ENCODE results near the gene NCAM1. TPM values are rescaled to one million over a fixed set of nuclear protein-coding genes. Genes with fewer than 3 reads are reported as not detected.

NCAM1 gene
- polyA plus RNA-seq, 2 of the 4 experiments (the other 2 are of a cell fraction): 0.01 to 0.12 TPM

DNA sequence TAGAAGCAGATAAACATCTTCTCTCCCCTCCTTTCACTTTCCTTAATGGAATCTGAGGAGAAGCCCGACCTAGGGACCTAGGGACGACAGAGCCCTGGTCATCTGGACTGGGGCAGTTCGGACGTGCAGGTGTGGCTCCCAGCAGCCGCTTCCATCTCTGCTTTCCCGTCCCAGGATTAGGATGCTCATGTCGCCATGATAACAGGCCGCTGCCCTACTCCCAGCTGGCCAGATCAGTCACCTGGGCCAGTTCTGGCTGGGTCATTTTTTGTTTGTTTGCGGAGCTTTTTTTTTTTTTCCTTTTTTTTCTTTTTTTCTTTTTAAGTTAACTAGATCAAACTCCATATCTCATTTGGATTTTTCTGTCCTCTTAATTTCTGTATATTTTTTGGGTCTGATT, 186.9 kb downstream of the NCAM1 start (continued):
- TF ChIP-seq GATA3 (IDR thresholded peaks at IDR 0.05; ENCODE audit: borderline replicate concordance) (no peak), JUN (IDR thresholded peaks at IDR 0.05) (no peak), ZNF302 (CRISPR knock-in tag; IDR thresholded peaks at IDR 0.05) (no peak), FOSB (CRISPR knock-in tag; IDR thresholded peaks at IDR 0.05) (no peak)

DNA sequence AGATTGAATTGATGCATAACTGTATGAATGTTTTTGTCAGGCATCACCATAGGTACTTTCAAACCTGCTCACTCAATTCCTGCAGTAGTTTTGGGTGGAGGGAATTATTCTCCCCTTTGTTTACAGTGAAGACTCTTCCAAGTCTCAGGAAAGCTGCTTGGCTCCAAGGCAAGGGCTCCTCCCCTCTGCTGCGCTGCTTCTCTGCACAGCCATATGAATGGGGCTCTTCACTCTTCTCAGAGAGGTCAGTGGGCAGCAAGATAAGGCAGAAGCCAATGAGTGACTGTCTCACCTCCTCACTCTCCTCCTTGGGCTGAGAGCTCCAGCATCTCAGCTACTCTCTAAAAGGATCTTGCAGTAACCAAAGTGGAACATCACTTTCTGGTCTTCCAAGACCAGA, 187.4 kb downstream of the NCAM1 start:
- no peak for ATAC-seq
- POLR2A ChIA-PET: no interaction called here
- no peak overlapping the region for H3K4me3 ChIP-seq
- CTCF ChIA-PET: no interaction called here
- no peak overlapping the region for H3K4me2 ChIP-seq
- H3K4me1 ChIP-seq: no peaks in the 10 kb centered on the region
- H3K9me3 ChIP-seq: no peaks in the 10 kb centered on the region
- H3K27ac ChIP-seq: no peak overlapping the region
- no peak for FAIRE-seq
- 25% methylated on average over 1 of the region's 1 CpG for WGBS (ENCODE audit: missing lambda C conversion rate)
- DNase-seq (ENCODE audit: low read depth in 1 of 2, low spot score in 1 of 2): no peak
- no peak for TF ChIP-seq EP300 (IDR thresholded peaks at IDR 0.05)
- TF ChIP-seq FOSB (CRISPR knock-in tag; IDR thresholded peaks at IDR 0.05): no peak
- TF ChIP-seq HOXB13 (CRISPR knock-in tag; IDR thresholded peaks at IDR 0.05; ENCODE audit: low read depth): no peak
- TF ChIP-seq EHF (CRISPR knock-in tag; IDR thresholded peaks at IDR 0.05): no peak
- no peak for TF ChIP-seq CHD4 (IDR thresholded peaks at IDR 0.05; ENCODE audit: borderline replicate concordance)
- TF ChIP-seq CHD2 (IDR thresholded peaks at IDR 0.05; ENCODE audit: low read length, partially characterized antibody): no peak
- TF ChIP-seq TFCP2L1 (CRISPR knock-in tag; IDR thresholded peaks at IDR 0.05): no peak
- TF ChIP-seq MYC (IDR thresholded peaks at IDR 0.05; ENCODE audit: borderline replicate concordance, low read length): no peak
- TF ChIP-seq, protein P1, sequence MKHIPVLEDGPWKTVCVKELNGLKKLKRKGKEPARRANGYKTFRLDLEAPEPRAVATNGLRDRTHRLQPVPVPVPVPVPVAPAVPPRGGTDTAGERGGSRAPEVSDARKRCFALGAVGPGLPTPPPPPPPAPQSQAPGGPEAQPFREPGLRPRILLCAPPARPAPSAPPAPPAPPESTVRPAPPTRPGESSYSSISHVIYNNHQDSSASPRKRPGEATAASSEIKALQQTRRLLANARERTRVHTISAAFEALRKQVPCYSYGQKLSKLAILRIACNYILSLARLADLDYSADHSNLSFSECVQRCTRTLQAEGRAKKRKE (CRISPR knock-in tag; IDR thresholded peaks at IDR 0.05; ENCODE audit: low read depth): no peak
- no peak for TF ChIP-seq SMC3 (IDR thresholded peaks at IDR 0.05)
- no peak for TF ChIP-seq TP53 (CRISPR knock-in tag; IDR thresholded peaks at IDR 0.05)
- no peak for TF ChIP-seq EHMT2 (IDR thresholded peaks at IDR 0.05; ENCODE audit: low read depth)
- TF ChIP-seq, protein P2, sequence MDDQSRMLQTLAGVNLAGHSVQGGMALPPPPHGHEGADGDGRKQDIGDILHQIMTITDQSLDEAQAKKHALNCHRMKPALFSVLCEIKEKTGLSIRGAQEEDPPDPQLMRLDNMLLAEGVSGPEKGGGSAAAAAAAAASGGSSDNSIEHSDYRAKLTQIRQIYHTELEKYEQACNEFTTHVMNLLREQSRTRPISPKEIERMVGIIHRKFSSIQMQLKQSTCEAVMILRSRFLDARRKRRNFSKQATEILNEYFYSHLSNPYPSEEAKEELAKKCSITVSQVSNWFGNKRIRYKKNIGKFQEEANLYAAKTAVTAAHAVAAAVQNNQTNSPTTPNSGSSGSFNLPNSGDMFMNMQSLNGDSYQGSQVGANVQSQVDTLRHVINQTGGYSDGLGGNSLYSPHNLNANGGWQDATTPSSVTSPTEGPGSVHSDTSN (IDR thresholded peaks at IDR 0.05): no peak
- no peak for TF ChIP-seq JUN (IDR thresholded peaks at IDR 0.05)
- TF ChIP-seq CTCF (IDR thresholded peaks at IDR 0.05): no peak

DNA sequence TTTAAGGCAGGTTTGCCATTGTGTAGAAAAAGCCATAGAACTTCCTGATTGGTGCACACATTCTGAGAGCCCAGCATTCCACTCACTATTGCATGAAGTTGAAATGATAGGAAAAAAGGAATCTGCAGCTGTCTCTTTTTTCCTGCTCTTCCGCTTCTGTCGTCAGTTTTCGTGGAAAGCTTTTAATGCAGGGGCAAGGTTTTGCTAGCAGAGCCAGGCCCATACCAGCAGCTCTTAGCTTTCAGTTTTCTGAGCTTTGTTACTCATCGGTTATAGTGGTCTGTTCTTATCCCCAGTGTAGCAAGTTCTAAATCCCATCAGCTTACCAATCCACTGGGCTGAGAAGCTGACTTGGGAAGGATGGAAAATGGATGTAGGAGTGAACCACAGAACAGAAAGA, 190.3 kb downstream of the NCAM1 start:
- WGBS (ENCODE audit: missing lambda C conversion rate): 48% methylated on average over 4 of the region's 4 CpGs
- no peak for DNase-seq (ENCODE audit: low read depth in 1 of 2, low spot score in 1 of 2)
- Histone ChIP-seq H3K4me3 (no peak overlapping the region), H3K4me1 (no peaks in the 10 kb centered on the region), H3K27ac (no peak overlapping the region), H3K9me3 (no peaks in the 10 kb centered on the region), H3K4me2 (no peak overlapping the region)
- TF ChIP-seq SMC3 (IDR thresholded peaks at IDR 0.05) (no peak), ZNF302 (CRISPR knock-in tag; IDR thresholded peaks at IDR 0.05) (no peak), NFE2L2 (conservative IDR thresholded peaks at IDR 0.05; ENCODE audit: low read length) (no peak), MYC (IDR thresholded peaks at IDR 0.05; ENCODE audit: borderline replicate concordance, low read length) (no peak), BCL3 (IDR thresholded peaks at IDR 0.05) (no peak), BHLHE40 (IDR thresholded peaks at IDR 0.05; ENCODE audit: low read depth, low read length) (no peak), FOXS1 (CRISPR knock-in tag; IDR thresholded peaks at IDR 0.05) (no peak), EHF (CRISPR knock-in tag; IDR thresholded peaks at IDR 0.05) (no peak), CBX2 (IDR thresholded peaks at IDR 0.05; ENCODE audit: borderline replicate concordance, low read depth) (no peak), EHMT2 (IDR thresholded peaks at IDR 0.05; ENCODE audit: low read depth) (no peak), FOSL2 (IDR thresholded peaks at IDR 0.05) (no peak), FOSL2 (CRISPR knock-in tag; IDR thresholded peaks at IDR 0.05) (no peak), ZFP36 (IDR thresholded peaks at IDR 0.05; ENCODE audit: borderline replicate concordance, partially characterized antibody) (no peak)
- TF ChIP-seq, protein P2 (IDR thresholded peaks at IDR 0.05): no peak
- CTCF ChIA-PET: no interaction called here
- POLR2A ChIA-PET: no interaction called here
- no peak for FAIRE-seq
- no peak for ATAC-seq

All from A549 (cell line).